ENCODE data around the gene CCK.

DNA sequence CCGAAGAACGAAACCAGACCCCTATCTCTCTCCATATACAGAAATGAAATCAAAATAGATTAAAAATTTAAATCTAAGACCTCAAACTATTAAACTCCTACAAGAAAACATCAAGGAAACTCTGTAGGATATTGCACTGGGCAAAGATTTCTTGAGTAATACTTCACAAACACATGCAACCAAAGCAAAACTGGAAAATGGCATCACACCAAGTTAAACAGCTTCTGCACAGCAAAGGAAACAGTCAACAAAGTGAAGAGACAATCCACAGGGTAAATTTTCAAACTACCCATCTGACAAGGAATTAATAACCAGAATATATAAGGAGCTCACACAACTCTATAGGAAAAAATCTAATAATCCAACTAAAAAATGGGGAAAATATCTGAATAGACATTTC lies 29.4 kb downstream of the CCK start:
- no peak for TF ChIP-seq POLR2A (IDR thresholded peaks at IDR 0.05; ENCODE audit: low read depth, low read length)
- no peak for TF ChIP-seq TAF1 (IDR thresholded peaks at IDR 0.05; ENCODE audit: borderline replicate concordance, low read depth, low read length)
- no peak for TF ChIP-seq POLR2AphosphoS5 (IDR thresholded peaks at IDR 0.05; ENCODE audit: low read depth, low read length)

Measured in GM12892 (cell line).